H1 (cell line): ENCODE measurements around the gene HMGN3. TPM values are rescaled to one million over a fixed set of nuclear protein-coding genes. Genes with fewer than 3 reads are reported as not detected.
A peak's percentile ranks its signal among the peaks of the same experiment; 100 is the strongest.

ENCODE experiments used
- CTCF ChIA-PET: fragments of 300-600 bp; sonication (Branson Sonifier 250); formaldehyde crosslinking; loops from one replicate; lab custom pipeline; 2021; ENCODE audit not compliant: partially characterized antibody; lab: Charles Lee
- POLR2A ChIA-PET: fragments of 300-600 bp; sonication (Branson Sonifier 250); formaldehyde crosslinking; loops from one replicate; lab custom pipeline; 2021; ENCODE audit warnings: inconsistent platforms; ENCODE audit not compliant: partially characterized antibody; lab: Charles Lee
- DNase-seq, 2 experiments: peaks; one replicate each; pipeline versions ENCODE4 v3.0.0 to v3.0.0-alpha.2; 2010 to 2022; ENCODE audit warnings: low spot score in 2 of 2, low read depth in 1 of 2, mixed read lengths in 1 of 2
- FAIRE-seq: peaks from 2 replicates; lab custom pipeline; 2011; peaks lifted over from hg19 to GRCh38; lab: Jason Lieb, UNC
- H2AFZ ChIP-seq: 2 replicates; pipeline ENCODE4 v1.8.1; 2012; ENCODE audit warnings: low read length, inconsistent platforms
- H2AK5ac ChIP-seq: 2 replicates; pipeline ENCODE4 v1.6.1; 2013; ENCODE audit warnings: low read depth, low read length
- H2BK120ac ChIP-seq: replicated peaks from 2 replicates; pipeline ENCODE3; 2013; ENCODE audit warnings: low read depth, low read length, inconsistent platforms
- H2BK12ac ChIP-seq: 2 replicates; pipeline ENCODE4 v1.6.1; 2013; ENCODE audit warnings: low read depth, low read length
- H2BK15ac ChIP-seq: 2 replicates; pipeline ENCODE4 v1.6.1; 2013; ENCODE audit warnings: low read length
- H2BK20ac ChIP-seq: 2 replicates; pipeline ENCODE4 v1.6.1; 2013; ENCODE audit warnings: low read length
- H2BK5ac ChIP-seq: 2 replicates; pipeline ENCODE4 v1.6.1; 2013; ENCODE audit warnings: low read depth, low read length
- H3K14ac ChIP-seq: 2 replicates; pipeline ENCODE4 v1.6.1; 2013; ENCODE audit warnings: inconsistent platforms; ENCODE audit not compliant: insufficient read length
- H3K18ac ChIP-seq: 2 replicates; pipeline ENCODE4 v1.6.1; 2013; ENCODE audit warnings: low read length; ENCODE audit errors: extremely low read depth
- H3K23ac ChIP-seq: 2 replicates; pipeline ENCODE4 v1.6.1; 2013; ENCODE audit warnings: inconsistent platforms; ENCODE audit not compliant: insufficient read length
- H3K23me2 ChIP-seq: 2 replicates; pipeline ENCODE4 v1.6.1; 2013; ENCODE audit warnings: low read depth, low read length
- H3K27ac ChIP-seq: 2 replicates; pipeline ENCODE4 v1.6.1; 2011; ENCODE audit warnings: low read depth, low read length, inconsistent platforms
- H3K27me3 ChIP-seq, 4 experiments: replicated peaks in 1 of 4; 1 replicate in 1 of 4; 2 replicates in 3 of 4; pipeline versions ENCODE4 v1.6.1 to v1.8.1; 2011 to 2013; ENCODE audit warnings: low read length in 3 of 4, mild to moderate bottlenecking in 3 of 4, inconsistent platforms in 2 of 4, mixed read lengths in 2 of 4, moderate library complexity in 1 of 4; ENCODE audit not compliant: control insufficient read depth in 3 of 4, insufficient read depth in 3 of 4; ENCODE audit errors: extremely low read depth in 1 of 4
- H3K36me3 ChIP-seq, 4 experiments: 2 replicates each; pipeline versions ENCODE4 v1.6.1 to v1.8.1; 2011 to 2013; ENCODE audit warnings: mild to moderate bottlenecking in 4 of 4, low read length in 3 of 4, moderate library complexity in 2 of 4, control low read depth in 1 of 4, inconsistent platforms in 1 of 4; ENCODE audit not compliant: insufficient read depth in 4 of 4, control insufficient read depth in 2 of 4
- H3K4ac ChIP-seq: replicated peaks from 2 replicates; pipeline ENCODE3; 2013; ENCODE audit warnings: low read length, low read depth, mixed read lengths, inconsistent platforms; ENCODE audit not compliant: insufficient read length
- H3K4me1 ChIP-seq, 4 experiments: replicated peaks in 1 of 4; 1 replicate in 1 of 4; 2 replicates in 3 of 4; pipeline versions ENCODE4 v1.6.1 to v1.8.1; 2011 to 2013; ENCODE audit warnings: low read length in 3 of 4, inconsistent platforms in 2 of 4, mixed read lengths in 1 of 4; ENCODE audit not compliant: insufficient read depth in 4 of 4, control insufficient read depth in 3 of 4
- H3K4me2 ChIP-seq, 2 experiments: 2 replicates each; pipeline versions ENCODE4 v1.6.1 to v1.8.1; 2011 to 2013; ENCODE audit warnings: low read depth in 2 of 2, low read length in 2 of 2, control low read depth in 1 of 2, inconsistent platforms in 1 of 2, mild to moderate bottlenecking in 1 of 2; ENCODE audit not compliant: insufficient read depth in 1 of 2
- H3K4me3 ChIP-seq, 4 experiments: fragments of 200-600, 300-600 bp in 1 of 4; sonication (generic), shearing (Covaris generic), sonication (Bioruptor Twin) in 1 of 4; 2 replicates each; pipeline versions ENCODE4 v1.5.1 to v1.8.1; 2011 to 2016; ENCODE audit warnings: low read length in 4 of 4, low read depth in 3 of 4, control low read depth in 2 of 4, inconsistent platforms in 2 of 4, mild to moderate bottlenecking in 2 of 4, mixed read lengths in 1 of 4, moderate library complexity in 1 of 4; ENCODE audit not compliant: insufficient read depth in 2 of 4; ENCODE audit errors: extremely low read depth in 1 of 4
- H3K56ac ChIP-seq: replicated peaks from 2 replicates; pipeline ENCODE3; 2013; ENCODE audit warnings: low read depth, mild to moderate bottlenecking, mixed read lengths, low read length, inconsistent platforms; ENCODE audit not compliant: insufficient read length
- H3K79me1 ChIP-seq: 2 replicates; pipeline ENCODE4 v1.6.1; 2013; ENCODE audit warnings: low read depth, low read length, control low read depth
- H3K79me2 ChIP-seq, 2 experiments: 2 replicates each; pipeline versions ENCODE4 v1.6.1 to v1.8.1; 2012 to 2013; ENCODE audit warnings: low read length in 2 of 2, mild to moderate bottlenecking in 2 of 2, inconsistent platforms in 1 of 2; ENCODE audit not compliant: insufficient read depth in 2 of 2, control insufficient read depth in 1 of 2
- H3K9ac ChIP-seq, 4 experiments: replicated peaks in 1 of 4; 1 replicate in 1 of 4; 2 replicates in 3 of 4; pipeline versions ENCODE4 v1.6.1 to v1.8.1; 2011 to 2013; ENCODE audit warnings: low read depth in 3 of 4, low read length in 3 of 4, control low read depth in 2 of 4, mild to moderate bottlenecking in 2 of 4, moderate library complexity in 2 of 4, inconsistent platforms in 1 of 4; ENCODE audit errors: extremely low read depth in 1 of 4
- H3K9me3 ChIP-seq, 2 experiments: 2 replicates each; pipeline versions ENCODE4 v1.6.1 to v1.8.1; 2012 to 2013; ENCODE audit warnings: mild to moderate bottlenecking in 2 of 2, moderate library complexity in 2 of 2, control low read depth in 1 of 2, inconsistent platforms in 1 of 2, low read depth in 1 of 2, low read length in 1 of 2, mixed read lengths in 1 of 2; ENCODE audit not compliant: insufficient read depth in 2 of 2
- H4K20me1 ChIP-seq, 2 experiments: replicated peaks in 1 of 2; 2 replicates each; pipeline versions ENCODE3 to v1.8.1; 2011 to 2013; ENCODE audit warnings: inconsistent platforms in 2 of 2, low read length in 2 of 2, mild to moderate bottlenecking in 1 of 2; ENCODE audit not compliant: insufficient read depth in 2 of 2, control insufficient read depth in 1 of 2
- H4K5ac ChIP-seq: 2 replicates; pipeline ENCODE4 v1.6.1; 2013; ENCODE audit warnings: low read length, low read depth, mixed read lengths, inconsistent platforms; ENCODE audit not compliant: insufficient read length
- H4K8ac ChIP-seq: 2 replicates; pipeline ENCODE4 v1.8.0; 2013; ENCODE audit warnings: mild to moderate bottlenecking, moderate library complexity, low read length, inconsistent platforms; ENCODE audit not compliant: insufficient read depth; ENCODE audit errors: extremely low read depth
- H4K91ac ChIP-seq: replicated peaks from 2 replicates; pipeline ENCODE3; 2013; ENCODE audit warnings: low read length, mixed read lengths, inconsistent platforms; ENCODE audit not compliant: insufficient read length
- ASH2L ChIP-seq: fragments of 200-600, 300-600 bp; sonication (generic); IDR thresholded peaks from one replicate; pipeline ENCODE4 v1.7.1; 2017; ENCODE audit warnings: low read length
- BCL11A ChIP-seq, 2 experiments: IDR thresholded peaks; one replicate each; pipeline ENCODE4 v1.6.1; 2011; ENCODE audit warnings: low read depth in 2 of 2, low read length in 2 of 2, mild to moderate bottlenecking in 2 of 2
- CBX5 ChIP-seq: fragments of 300-800, 300-1000 bp; sonication (generic); IDR thresholded peaks from 2 replicates; pipeline ENCODE4 v1.7.1; 2016; ENCODE audit warnings: antibody characterized with exemption, low read length, low read depth
- CBX8 ChIP-seq: fragments of 300-800, 300-1000 bp; sonication (generic); IDR thresholded peaks from 2 replicates; pipeline ENCODE4 v1.7.1; 2016; ENCODE audit warnings: low read depth, low read length, borderline replicate concordance
- CREB1 ChIP-seq: IDR thresholded peaks from 2 replicates; pipeline ENCODE4 v1.6.1; 2012; ENCODE audit warnings: inconsistent platforms
- HDAC6 ChIP-seq: IDR thresholded peaks from one replicate; pipeline ENCODE4 v1.7.1; 2012; ENCODE audit warnings: low read depth, mild to moderate bottlenecking, inconsistent platforms, low read length, moderate library complexity
- JUND ChIP-seq: IDR thresholded peaks from 2 replicates; pipeline ENCODE4 v1.6.1; 2011; ENCODE audit warnings: mild to moderate bottlenecking, improper control_type of control experiment, low read length
- POU5F1 ChIP-seq: IDR thresholded peaks from 2 replicates; pipeline ENCODE4 v1.6.1; 2011; ENCODE audit warnings: low read depth, mild to moderate bottlenecking, low read length, moderate library complexity
- RFX5 ChIP-seq: IDR thresholded peaks from 2 replicates; pipeline ENCODE4 v1.6.1; 2011; ENCODE audit warnings: low read depth, low read length, improper control_type of control experiment, borderline replicate concordance
- SP4 ChIP-seq: IDR thresholded peaks from 2 replicates; pipeline ENCODE4 v1.6.1; 2012; ENCODE audit warnings: low read length, inconsistent platforms
- TCF12 ChIP-seq: IDR thresholded peaks from 2 replicates; pipeline ENCODE4 v1.6.1; 2011; ENCODE audit warnings: low read depth, mild to moderate bottlenecking, low read length
- ZNF274 ChIP-seq: IDR thresholded peaks from 2 replicates; pipeline ENCODE4 v1.7.0; 2012; ENCODE audit warnings: low read length, borderline replicate concordance; ENCODE audit errors: extremely low read depth
- WGBS, 2 experiments: shearing (Covaris generic) in 1 of 2; methylation state at CpG; one replicate each; pipeline versions ENCODE4 v1.1.6 to v1.1.7; 2013 to 2015; ENCODE audit warnings: low lambda C conversion rate in 2 of 2, mixed read lengths in 2 of 2, inconsistent platforms in 1 of 2, low coverage in 1 of 2, missing lambda C conversion rate in 1 of 2; ENCODE audit not compliant: insufficient replicate concordance in 2 of 2, insufficient coverage in 1 of 2, insufficient read length in 1 of 2; ENCODE audit errors: extremely low coverage in 1 of 2, missing lambda C conversion rate in 1 of 2; 5-methylcytosine and 5-hydroxymethylcytosine counted together
- polyA plus RNA-seq, 7 experiments: library from polyadenylated mRNA; depleted of rRNA in 3 of 7; stranded (reverse) in 5 of 7; unstranded in 2 of 7; fragments of >200 nt in 5 of 7; fragments of 200-250 nt in 2 of 7; gene quantifications; 1 replicate in 5 of 7; 2 replicates in 1 of 7; 4 replicates in 1 of 7; pipeline versions ENCODE4 v1.2.1 to v1.2.3, GENCODE V29; 2011 to 2013; ENCODE audit warnings: missing spikeins in 2 of 7, mixed read lengths in 2 of 7
- total RNA-seq: library from RNA; stranded (reverse); fragmentation: NEBNext Ultra II Directional; extraction: Animal tissue kit (Norgen Biotek cat#: 25700); gene quantifications from 2 replicates; pipeline ENCODE4 v1.2.1, GENCODE V29; 2021
- TF ChIP-seq, protein P1 (sequence below): IDR thresholded peaks from 2 replicates; pipeline ENCODE4 v1.6.1; 2012; ENCODE audit warnings: low read length, inconsistent platforms

Gene HMGN3
- total and polyA plus RNA-seq, 2 of the 8 experiments (the other 6 are each of a cell fraction or from before 2014, with no cell fraction given) = 84.4 to 167 TPM

DNA sequence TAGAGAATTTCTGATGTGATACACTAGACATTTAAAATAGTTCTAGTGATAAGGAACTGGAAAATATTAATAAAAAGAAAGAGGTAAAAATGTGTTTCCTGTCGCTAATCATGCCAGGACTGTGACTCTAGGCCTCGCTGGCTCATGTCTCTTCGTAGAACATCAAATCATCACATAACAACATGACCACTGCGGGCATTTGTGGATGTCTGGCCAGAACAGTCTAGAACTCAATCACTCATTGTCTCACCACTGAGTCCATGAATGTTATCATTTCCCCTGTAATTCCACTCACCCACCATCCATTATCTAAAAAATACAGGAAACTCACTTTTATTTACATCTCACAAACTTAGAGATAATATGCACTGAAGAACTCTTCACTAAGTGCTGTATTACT is 3.4 kb downstream of the HMGN3 start:
- H2AK5ac ChIP-seq = no peak overlapping the region
- peak overlapping the region in 1 of 4 experiments; percentile 46; a peak in 1 of 7 replicates for H3K9ac ChIP-seq
- peaks cover 4% of the 10 kb centered on the region; the same call in 1 of the 2 replicates for H3K23me2 ChIP-seq
- H3K79me2 ChIP-seq = peaks cover 5 to 81% of the 10 kb centered on the region in 2 experiments; a peak in 3 of 4 replicates
- H3K4ac ChIP-seq = no peak overlapping the region
- no peak overlapping the region for H4K91ac ChIP-seq
- no peak overlapping the region; a peak in 1 of 4 replicates for H3K4me2 ChIP-seq
- H3K27ac ChIP-seq = no peak overlapping the region
- no peak overlapping the region for H2BK12ac ChIP-seq
- no peak overlapping the region for H3K4me3 ChIP-seq
- H3K79me1 ChIP-seq = no peaks in the 10 kb centered on the region; the same call in 1 of the 2 replicates
- no peak for TF ChIP-seq ZNF274
- TF ChIP-seq BCL11A (IDR thresholded peaks at IDR 0.05; ENCODE audit: low read depth in 2 of 2, low read length in 2 of 2) = no peak
- no peak for TF ChIP-seq RFX5
- no peak for TF ChIP-seq CBX8
- no peak for TF ChIP-seq CREB1
- TF ChIP-seq POU5F1 = no peak
- TF ChIP-seq TCF12 = no peak
- TF ChIP-seq SP4 = no peak
- TF ChIP-seq JUND = no peak
- no peak for TF ChIP-seq CBX5
- TF ChIP-seq, protein P1, sequence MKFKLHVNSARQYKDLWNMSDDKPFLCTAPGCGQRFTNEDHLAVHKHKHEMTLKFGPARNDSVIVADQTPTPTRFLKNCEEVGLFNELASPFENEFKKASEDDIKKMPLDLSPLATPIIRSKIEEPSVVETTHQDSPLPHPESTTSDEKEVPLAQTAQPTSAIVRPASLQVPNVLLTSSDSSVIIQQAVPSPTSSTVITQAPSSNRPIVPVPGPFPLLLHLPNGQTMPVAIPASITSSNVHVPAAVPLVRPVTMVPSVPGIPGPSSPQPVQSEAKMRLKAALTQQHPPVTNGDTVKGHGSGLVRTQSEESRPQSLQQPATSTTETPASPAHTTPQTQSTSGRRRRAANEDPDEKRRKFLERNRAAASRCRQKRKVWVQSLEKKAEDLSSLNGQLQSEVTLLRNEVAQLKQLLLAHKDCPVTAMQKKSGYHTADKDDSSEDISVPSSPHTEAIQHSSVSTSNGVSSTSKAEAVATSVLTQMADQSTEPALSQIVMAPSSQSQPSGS = no peak
- TF ChIP-seq HDAC6 = no peak
- no peak for TF ChIP-seq ASH2L
- H3K18ac ChIP-seq = no peak overlapping the region
- H3K36me3 ChIP-seq = peaks cover 0 to 3% (median 0%) of the 10 kb centered on the region in 4 experiments; a peak in 2 of 8 replicates
- no peak overlapping the region for H2BK120ac ChIP-seq
- H3K23ac ChIP-seq = no peak overlapping the region
- no peak overlapping the region for H2BK20ac ChIP-seq
- ChIA-PET POLR2A (interaction anchor here (0.8 kb wide), 1 partner anchor 14 kb away, joined by 3 read pairs; no protein-coding TSS in a partner anchor), CTCF (no interaction called here)
- no peak overlapping the region for H2AFZ ChIP-seq
- 93% methylated on average over 4 of the region's 4 CpGs; no CpG with 5 or more reads in 1 of the 2 experiments for WGBS, 2 experiments
- FAIRE-seq (peak; percentile 48), DNase-seq (no peak)
- no peak overlapping the region for H3K56ac ChIP-seq
- no peak overlapping the region for H4K8ac ChIP-seq
- H3K27me3 ChIP-seq = no peaks in the 10 kb centered on the region
- no peak overlapping the region for H4K5ac ChIP-seq
- H3K9me3 ChIP-seq = no peaks in the 10 kb centered on the region
- no peak overlapping the region for H2BK15ac ChIP-seq
- H2BK5ac ChIP-seq = no peak overlapping the region
- no peak overlapping the region for H3K14ac ChIP-seq
- peaks cover 0 to 6% (median 2%) of the 10 kb centered on the region in 4 experiments; a peak in 4 of 7 replicates for H3K4me1 ChIP-seq
- peaks cover 6% of the 10 kb centered on the region in 2 experiments for H4K20me1 ChIP-seq
